ENCODE measurements around the gene CHCT1.

CHCT1 gene

GRCh38 chr17:60386147-60387058, 35.9 kb upstream of the CHCT1 start:
- H3K36me3 ChIP-seq: no peaks in the 10 kb centered on the region
- no peaks in the 10 kb centered on the region for H3K9me3 ChIP-seq
- no peak overlapping the region for H3K27ac ChIP-seq
- TF ChIP-seq CTCF (IDR thresholded peaks at IDR 0.05): no peak
- DNase-seq: no peak
- H3K4me3 ChIP-seq: no peak overlapping the region
- no peaks in the 10 kb centered on the region for H3K27me3 ChIP-seq
- peaks cover 0 to 65% (median 15%) of the 10 kb centered on the region in 4 donors for H3K4me1 ChIP-seq
- intact Hi-C loops (cut with DNase I; ENCODE audit: low total_unique reads): no loop called here

GRCh38 chr17:60387666-60388065, 34.6 kb upstream of the CHCT1 start:
- intact Hi-C loops (cut with DNase I; ENCODE audit: low total_unique reads): no loop called here
- DNase-seq: no peak
- Histone ChIP-seq H3K36me3 (no peaks in the 10 kb centered on the region), H3K27me3 (no peaks in the 10 kb centered on the region), H3K4me3 (no peak overlapping the region), H3K27ac (no peak overlapping the region), H3K4me1 (peaks cover 0 to 58% (median 15%) of the 10 kb centered on the region in 4 donors), H3K9me3 (no peaks in the 10 kb centered on the region)
- TF ChIP-seq CTCF (IDR thresholded peaks at IDR 0.05): no peak

- intact Hi-C loops (cut with DNase I; ENCODE audit: low total_unique reads): no loop called here
- H3K36me3 ChIP-seq: no peaks in the 10 kb centered on the region
- H3K9me3 ChIP-seq: no peaks in the 10 kb centered on the region
- no peak for TF ChIP-seq CTCF (IDR thresholded peaks at IDR 0.05)
- H3K27me3 ChIP-seq: no peaks in the 10 kb centered on the region
- peaks cover 0 to 61% (median 15%) of the 10 kb centered on the region in 4 donors for H3K4me1 ChIP-seq
- DNase-seq: no peak
- H3K27ac ChIP-seq: no peak overlapping the region
- no peak overlapping the region for H3K4me3 ChIP-seq
Observed at GRCh38 chr17:60388742-60389141, 33.5 kb upstream of the CHCT1 start.

- Histone ChIP-seq H3K27ac (peak overlapping the region in 1 of 2 donors; percentile 96), H3K27me3 (no peaks in the 10 kb centered on the region), H3K4me3 (peak overlapping the region; percentile 83 to 96), H3K4me1 (peaks cover 0 to 60% (median 15%) of the 10 kb centered on the region in 4 donors), H3K9me3 (no peaks in the 10 kb centered on the region), H3K36me3 (no peaks in the 10 kb centered on the region)
- TF ChIP-seq CTCF (IDR thresholded peaks at IDR 0.05): no peak
- intact Hi-C loops (cut with DNase I; ENCODE audit: low total_unique reads): no loop called here
- no peak for DNase-seq
Observed at GRCh38 chr17:60390186-60390585, 32.1 kb upstream of the CHCT1 start.

GRCh38 chr17:60390925-60391470, 31.3 kb upstream of the CHCT1 start:
- H3K9me3 ChIP-seq: no peaks in the 10 kb centered on the region
- no peak for TF ChIP-seq CTCF (IDR thresholded peaks at IDR 0.05)
- intact Hi-C loops (cut with DNase I; ENCODE audit: low total_unique reads): no loop called here
- H3K27ac ChIP-seq: peak overlapping the region; percentile 93 to 96
- no peaks in the 10 kb centered on the region for H3K27me3 ChIP-seq
- H3K36me3 ChIP-seq: no peaks in the 10 kb centered on the region
- peak overlapping the region; percentile 83 to 96 for H3K4me3 ChIP-seq
- peaks cover 0 to 52% (median 15%) of the 10 kb centered on the region in 4 donors for H3K4me1 ChIP-seq
- peak in 1 of 2 donors; percentile 28 for DNase-seq
